Activated CD8-positive, alpha-beta T cell treated with anti-CD3 and anti-CD28 coated beads for 36 hours (primary cell): Measurements from ENCODE around the gene CRK. TPM values are rescaled to one million over a fixed set of nuclear protein-coding genes. Genes with fewer than 3 reads are reported as not detected.
"Not testable (repeated sequence)": the region's sequence is repeated elsewhere in the genome, so short reads cannot be mapped to it uniquely, and the experiment has no call there.

Source experiments
- ATAC-seq: fragments of 200-7000 bp; cut with Tn5 transposase; one replicate; pipeline ENCODE4 v1.10.0; 2021; ENCODE audit warnings: mild to moderate bottlenecking, moderate library complexity
- CTCF ChIA-PET: fragments of 350-600 bp; sonication (Branson Sonifier 250); formaldehyde crosslinking; loops from one replicate; lab custom pipeline; 2021; ENCODE audit warnings: antibody characterized with exemption; lab: Charles Lee
- POLR2A ChIA-PET: fragments of 350-600 bp; sonication (Branson Sonifier 250); formaldehyde crosslinking; loops from one replicate; lab custom pipeline; 2021; ENCODE audit warnings: antibody characterized with exemption; lab: Charles Lee
- DNase-seq: peaks from one replicate; pipeline ENCODE4 v3.0.0-alpha.2; 2020
- H3K27ac Mint-ChIP-seq: one replicate; pipeline ENCODE4 v1.8.0; 2021; ENCODE audit warnings: mild to moderate bottlenecking, mixed read lengths
- H3K27me3 Mint-ChIP-seq: one replicate; pipeline ENCODE4 v1.8.0; 2021; ENCODE audit warnings: mixed read lengths
- H3K36me3 Mint-ChIP-seq: one replicate; pipeline ENCODE4 v1.8.0; 2021; ENCODE audit warnings: low read depth, mixed read lengths
- H3K4me1 Mint-ChIP-seq: one replicate; pipeline ENCODE4 v1.8.0; 2021; ENCODE audit warnings: low read depth, mixed read lengths
- H3K4me3 Mint-ChIP-seq: one replicate; pipeline ENCODE4 v1.8.0; 2021; ENCODE audit warnings: mild to moderate bottlenecking, moderate library complexity, mixed read lengths
- H3K9me3 Mint-ChIP-seq: one replicate; pipeline ENCODE4 v1.8.0; 2021; ENCODE audit warnings: mixed read lengths
- CTCF ChIP-seq: fragments of 200-600 bp; IDR thresholded peaks from one replicate; pipeline ENCODE4 v1.8.0; 2022; ENCODE audit warnings: antibody characterized with exemption, mild to moderate bottlenecking
- intact Hi-C: fragments of 100-400 bp; cut with micrococcal nuclease; formaldehyde crosslinking; loops from one replicate; pipeline ENCODE4 v1.10.0; 2022
- total RNA-seq, 2 experiments: library from RNA; stranded (reverse); gene quantifications; one replicate each; pipeline ENCODE4 v1.2.3, GENCODE V29; 2021

CRK gene
- total RNA-seq, 2 experiments from 2014 or later, result 12.1 to 12.9 TPM

GRCh38 chr17:1420163-1420562, 35.9 kb downstream of the CRK start:
- DNase-seq (no peak), ATAC-seq (no peak)
- ChIA-PET POLR2A (interaction anchor here (0.6 kb wide), 1 partner anchor 23 kb away, joined by 3 read pairs; no protein-coding TSS in a partner anchor), CTCF (interaction anchor here (1.0 kb wide), 1 partner anchor 95 kb away, joined by 6 read pairs; no protein-coding TSS in a partner anchor)
- peaks cover 17% of the 10 kb centered on the region for H3K36me3 Mint-ChIP-seq
- no peaks in the 10 kb centered on the region for H3K9me3 Mint-ChIP-seq
- no peak for TF ChIP-seq CTCF
- no peak overlapping the region for H3K4me3 Mint-ChIP-seq
- H3K27me3 Mint-ChIP-seq, result no peaks in the 10 kb centered on the region
- H3K27ac Mint-ChIP-seq, result no peak overlapping the region
- peaks cover 14% of the 10 kb centered on the region for H3K4me1 Mint-ChIP-seq
- intact Hi-C loops, result no loop called here

- H3K9me3 Mint-ChIP-seq, POLR2A ChIA-PET: not testable (repeated sequence)
These were observed 37.6 kb downstream of the CRK start for GRCh38 chr17:1418476-1418875.

DNA sequence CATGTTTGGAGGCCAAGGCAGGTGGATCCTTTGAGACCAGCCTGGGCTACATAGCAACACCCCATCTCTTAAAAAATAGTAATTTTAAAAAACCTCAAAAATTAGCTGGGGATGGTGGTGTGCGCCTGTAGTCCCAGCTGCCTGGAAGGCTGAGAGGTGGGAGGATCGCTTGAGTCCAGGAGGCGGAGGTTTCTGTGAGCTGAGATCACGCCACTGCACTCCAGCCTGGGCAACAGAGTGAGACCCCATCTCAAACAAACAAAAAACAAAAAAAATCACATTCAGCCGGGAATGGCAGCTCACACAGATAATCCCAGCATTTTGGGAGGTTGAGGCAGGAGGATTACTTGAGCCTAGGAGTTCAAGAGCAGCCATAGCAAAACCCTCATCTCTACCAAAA, 39.6 kb downstream of the CRK start:
- Mint-ChIP-seq H3K9me3 (no peaks in the 10 kb centered on the region), H3K4me3 (no peak overlapping the region), H3K27ac (no peak overlapping the region), H3K4me1 (no peaks in the 10 kb centered on the region), H3K27me3 (no peaks in the 10 kb centered on the region), H3K36me3 (peaks cover 1% of the 10 kb centered on the region)
- POLR2A ChIA-PET, result interaction anchor here (1.1 kb wide), 1 partner anchor 15 kb away, joined by 4 read pairs; no protein-coding TSS in a partner anchor
- no peak for TF ChIP-seq CTCF
- no peak for ATAC-seq
- CTCF ChIA-PET, result no interaction called here
- intact Hi-C loops, result no loop called here
- no peak for DNase-seq

More at GRCh38 chr17:1418476-1418875, 37.6 kb downstream of the CRK start:
- H3K27me3 Mint-ChIP-seq, ATAC-seq, H3K27ac Mint-ChIP-seq, H3K4me1 Mint-ChIP-seq, H3K4me3 Mint-ChIP-seq, intact Hi-C loops, DNase-seq: not testable (repeated sequence)
- peaks cover 12% of the 10 kb centered on the region for H3K36me3 Mint-ChIP-seq
- CTCF ChIA-PET, result interaction anchor here (1.4 kb wide), 1 partner anchor 115 kb away, joined by 3 read pairs; no protein-coding TSS in a partner anchor

GRCh38 chr17:1414634-1415033, 41.4 kb downstream of the CRK start:
- ChIA-PET POLR2A (interaction anchor here (0.7 to 1.0 kb wide), 2 partner anchors 34 to 47 kb away, joined by 3 read pairs; no protein-coding TSS in a partner anchor), CTCF (interaction anchor here (3.1 kb wide), 1 partner anchor 49 kb away, joined by 12 read pairs; no protein-coding TSS in a partner anchor)
- Mint-ChIP-seq H3K4me3 (no peak overlapping the region), H3K36me3 (no peaks in the 10 kb centered on the region), H3K9me3 (no peaks in the 10 kb centered on the region), H3K4me1 (no peaks in the 10 kb centered on the region), H3K27me3 (no peaks in the 10 kb centered on the region), H3K27ac (no peak overlapping the region)
- intact Hi-C loops, result no loop called here
- no peak for TF ChIP-seq CTCF
- DNase-seq (no peak), ATAC-seq (no peak)

DNA sequence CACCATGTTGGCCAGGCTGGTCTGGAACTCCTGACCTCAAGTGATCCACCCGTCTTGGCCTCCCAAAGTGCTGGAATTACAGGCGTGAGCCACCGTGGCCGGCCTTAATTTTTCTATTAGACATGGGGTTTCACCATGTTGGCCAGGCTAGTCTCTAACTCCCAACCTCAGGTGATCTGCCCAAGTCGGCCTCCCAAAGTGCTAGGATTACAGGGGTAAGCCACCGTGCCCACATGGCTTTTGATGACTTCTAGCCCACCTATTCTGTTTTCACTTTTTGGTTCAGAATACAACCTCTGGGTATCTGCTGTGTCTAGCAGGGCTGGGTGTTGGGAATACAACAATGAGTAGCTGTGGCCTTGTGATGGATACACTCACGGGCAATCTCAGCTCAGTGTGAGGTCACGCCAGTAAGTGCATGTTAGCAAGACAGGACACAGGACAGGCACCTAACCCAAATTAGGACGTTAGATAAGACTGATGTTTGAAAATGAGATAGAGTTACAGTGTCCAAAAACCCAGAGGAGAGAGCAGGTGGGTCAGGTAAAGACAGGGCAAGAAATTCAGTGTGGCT, 41.9 kb downstream of the CRK start:
- ATAC-seq, result no peak
- Mint-ChIP-seq H3K27ac (no peak overlapping the region), H3K4me1 (no peaks in the 10 kb centered on the region), H3K9me3 (no peaks in the 10 kb centered on the region), H3K27me3 (no peaks in the 10 kb centered on the region), H3K36me3 (no peaks in the 10 kb centered on the region), H3K4me3 (no peak overlapping the region)
- TF ChIP-seq CTCF, result no peak
- intact Hi-C loops, result no loop called here
- ChIA-PET CTCF (interaction anchor here (3.1 kb wide), 1 partner anchor 48 kb away, joined by 12 read pairs; no protein-coding TSS in a partner anchor), POLR2A (interaction anchor here (0.7 to 1.0 kb wide), 3 partner anchors 10 to 48 kb away, joined by 3 read pairs; no protein-coding TSS in a partner anchor)
- DNase-seq, result no peak
